Lower leg skin (tissue), 4 donors: Measurements from ENCODE around the gene SMNDC1. TPM values are rescaled to one million over a fixed set of nuclear protein-coding genes. Genes with fewer than 3 reads are reported as not detected.

ENCODE experiments used
- DNase-seq, 2 donors: peaks; one replicate each; pipeline ENCODE4 v3.0.0-alpha.2; 2019; ENCODE audit warnings: low spot score in 2 of 2
- H3K4me3 ChIP-seq: fragments of 200-600 bp; sonication (generic); 2 replicates; pipeline ENCODE4 v1.5.1; 2017; ENCODE audit warnings: mild to moderate bottlenecking, low read depth; ENCODE audit not compliant: poor library complexity, severe bottlenecking
- POLR2A ChIP-seq, 2 donors: fragments of 450-650 bp; IDR thresholded peaks; one replicate each; pipeline ENCODE4 v1.6.1; 2016 to 2017; ENCODE audit warnings: antibody characterized with exemption in 2 of 2, mild to moderate bottlenecking in 1 of 2, moderate library complexity in 1 of 2
- WGBS, 2 donors: methylation state at CpG; one replicate each; pipeline ENCODE4 v1.1.5; 2018; 5-methylcytosine and 5-hydroxymethylcytosine counted together
- intact Hi-C: fragments of 100-400 bp; cut with DNase I; formaldehyde crosslinking; loops from one replicate; pipeline ENCODE4 v1.15.0; 2023; ENCODE audit warnings: low total_unique reads
- total RNA-seq, 4 donors: library from RNA; depleted of rRNA; stranded (reverse); fragments of >200 nt; gene quantifications; one replicate each; pipeline ENCODE4 v1.1.0, GENCODE V29; 2016
- TF ChIP-seq, protein P1 (sequence below), 3 donors: fragments of 450-650 bp; IDR thresholded peaks; one replicate each; pipeline ENCODE4 v1.5.1; 2016; ENCODE audit warnings: antibody characterized with exemption in 3 of 3, mild to moderate bottlenecking in 3 of 3, moderate library complexity in 2 of 3

Gene SMNDC1
- total RNA-seq, 4 donors from 2014 or later, result 8.0 to 20.5 (median 10.6) TPM

DNA sequence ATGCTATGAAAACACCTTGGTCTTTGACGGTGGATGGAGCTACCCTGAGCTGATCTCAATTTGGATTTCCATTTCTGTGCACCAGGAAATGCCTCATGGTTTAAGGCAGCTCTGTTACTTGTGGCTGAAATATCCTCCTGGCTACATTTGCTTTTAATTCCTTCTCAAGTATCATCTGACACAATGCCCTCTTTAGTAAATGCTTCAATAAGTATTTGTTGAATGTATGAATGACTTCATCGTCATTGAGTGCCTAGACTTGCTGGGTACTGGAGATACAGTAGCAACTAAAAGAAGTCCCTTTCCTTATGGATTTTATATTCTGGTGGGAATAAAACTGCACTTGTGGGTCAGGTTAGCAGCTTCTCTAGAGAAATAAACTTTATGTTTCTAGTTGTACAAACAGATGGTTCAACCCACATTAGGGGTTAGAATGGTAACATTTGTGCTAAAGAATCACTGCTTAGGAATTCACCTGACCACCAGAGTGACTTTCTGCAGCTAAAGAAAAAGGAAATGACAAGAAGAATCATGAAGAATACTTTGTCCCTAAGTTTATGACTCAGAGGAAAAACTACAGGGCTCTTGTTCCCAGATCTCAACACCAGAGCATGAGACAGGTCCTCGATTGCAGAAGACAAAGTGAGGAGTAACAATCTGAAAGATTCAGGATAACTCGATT is 21.8 kb upstream of the SMNDC1 start:
- 70 to 80% methylated on average over 4 of the region's 4 CpGs for WGBS, 2 donors
- intact Hi-C loops, result no loop called here

DNA sequence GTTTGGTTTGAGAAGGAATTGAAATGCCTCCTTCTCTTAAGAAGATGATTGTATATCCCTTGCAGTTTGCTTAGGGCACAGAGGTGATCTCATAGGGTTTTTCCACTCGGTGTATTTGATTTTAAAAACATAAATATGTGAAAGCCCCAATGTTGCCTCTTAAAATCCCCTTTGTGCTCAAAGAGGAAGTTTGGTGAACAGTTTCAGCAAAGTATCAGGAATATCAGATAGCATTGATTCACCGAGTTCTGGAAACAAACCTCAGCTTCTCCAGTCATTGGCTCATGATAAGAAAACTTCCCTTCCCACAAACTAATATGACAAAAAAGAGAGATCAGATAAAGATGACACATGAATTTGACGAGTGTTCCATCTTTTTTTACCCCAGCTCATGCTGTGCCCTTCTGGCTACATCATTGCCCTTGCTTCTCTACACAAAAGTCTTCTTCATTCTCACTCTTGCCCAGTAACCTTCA is 20.1 kb upstream of the SMNDC1 start:
- 43 to 47% methylated on average over 3 of the region's 3 CpGs for WGBS, 2 donors
- TF ChIP-seq, protein P1, sequence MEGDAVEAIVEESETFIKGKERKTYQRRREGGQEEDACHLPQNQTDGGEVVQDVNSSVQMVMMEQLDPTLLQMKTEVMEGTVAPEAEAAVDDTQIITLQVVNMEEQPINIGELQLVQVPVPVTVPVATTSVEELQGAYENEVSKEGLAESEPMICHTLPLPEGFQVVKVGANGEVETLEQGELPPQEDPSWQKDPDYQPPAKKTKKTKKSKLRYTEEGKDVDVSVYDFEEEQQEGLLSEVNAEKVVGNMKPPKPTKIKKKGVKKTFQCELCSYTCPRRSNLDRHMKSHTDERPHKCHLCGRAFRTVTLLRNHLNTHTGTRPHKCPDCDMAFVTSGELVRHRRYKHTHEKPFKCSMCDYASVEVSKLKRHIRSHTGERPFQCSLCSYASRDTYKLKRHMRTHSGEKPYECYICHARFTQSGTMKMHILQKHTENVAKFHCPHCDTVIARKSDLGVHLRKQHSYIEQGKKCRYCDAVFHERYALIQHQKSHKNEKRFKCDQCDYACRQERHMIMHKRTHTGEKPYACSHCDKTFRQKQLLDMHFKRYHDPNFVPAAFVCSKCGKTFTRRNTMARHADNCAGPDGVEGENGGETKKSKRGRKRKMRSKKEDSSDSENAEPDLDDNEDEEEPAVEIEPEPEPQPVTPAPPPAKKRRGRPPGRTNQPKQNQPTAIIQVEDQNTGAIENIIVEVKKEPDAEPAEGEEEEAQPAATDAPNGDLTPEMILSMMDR (IDR thresholded peaks at IDR 0.05), result no peak
- no peak for TF ChIP-seq POLR2A (IDR thresholded peaks at IDR 0.05)
- no peak for DNase-seq
- H3K4me3 ChIP-seq, result no peak overlapping the region
- intact Hi-C loops, result no loop called here

More for the DNA sequence above, 21.8 kb upstream of the SMNDC1 start:
- no peak for DNase-seq
- H3K4me3 ChIP-seq, result no peak overlapping the region
- no peak for TF ChIP-seq POLR2A (IDR thresholded peaks at IDR 0.05)
- TF ChIP-seq, protein P1 (IDR thresholded peaks at IDR 0.05), result no peak

DNA sequence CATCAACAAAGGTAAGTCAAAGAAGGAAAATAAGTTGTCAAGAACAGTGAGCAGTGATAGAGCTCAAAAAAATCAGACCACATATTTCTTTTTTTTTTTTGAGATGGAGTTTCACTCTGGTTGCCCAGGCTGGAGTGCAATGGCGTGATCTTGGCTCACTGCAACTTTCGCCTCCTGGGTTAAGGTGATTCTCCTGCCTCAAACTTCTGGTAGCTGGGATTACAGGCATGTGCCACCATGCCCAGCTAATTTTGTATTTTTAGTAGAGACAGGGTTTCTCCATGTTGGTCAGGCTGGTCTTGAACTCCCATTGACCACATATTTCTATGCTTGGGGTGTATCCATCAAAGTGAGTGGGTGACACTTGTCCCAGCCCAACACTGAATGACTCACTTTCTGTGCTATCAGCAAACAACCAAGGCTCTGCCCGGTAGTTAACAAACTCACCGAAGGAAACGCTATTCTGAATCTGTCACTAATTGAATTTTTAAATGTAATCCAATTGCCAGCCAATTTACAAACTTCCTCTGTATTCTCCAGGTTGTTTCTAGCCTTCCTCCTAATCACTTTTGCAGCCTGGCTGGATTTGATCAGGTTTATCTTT is 19.6 kb upstream of the SMNDC1 start:
- no peak overlapping the region for H3K4me3 ChIP-seq
- intact Hi-C loops, result no loop called here
- TF ChIP-seq, protein P1 (IDR thresholded peaks at IDR 0.05), result no peak
- no peak for TF ChIP-seq POLR2A (IDR thresholded peaks at IDR 0.05)
- WGBS, 2 donors, result 59 to 61% methylated on average over 5 of the region's 5 CpGs
- peak in 1 of 2 donors; percentile 18 for DNase-seq

DNA sequence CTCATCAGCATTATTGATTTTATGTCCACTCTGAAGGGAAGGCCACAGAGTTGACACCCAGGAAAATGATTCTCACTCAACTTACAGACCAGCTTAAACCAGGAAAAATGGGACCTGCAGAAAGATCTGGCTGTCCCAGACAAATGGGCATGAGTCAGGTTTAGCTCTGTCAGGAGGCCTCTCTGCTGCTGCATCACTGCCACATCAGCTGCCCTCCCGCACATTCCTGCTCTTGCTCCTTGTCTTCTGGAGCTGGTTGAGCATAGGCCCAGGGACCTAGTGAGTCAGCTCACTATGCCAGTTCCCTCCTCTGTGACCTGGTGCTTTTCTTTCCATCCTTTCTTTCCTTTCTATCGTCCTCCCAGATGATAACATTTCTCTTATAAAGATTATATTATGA is 18.8 kb upstream of the SMNDC1 start:
- no peak for DNase-seq
- WGBS, 2 donors, result 75 to 83% methylated on average over 2 of the region's 2 CpGs
- TF ChIP-seq, protein P1 (IDR thresholded peaks at IDR 0.05), result no peak
- TF ChIP-seq POLR2A (IDR thresholded peaks at IDR 0.05), result no peak
- intact Hi-C loops, result no loop called here
- H3K4me3 ChIP-seq, result no peak overlapping the region

DNA sequence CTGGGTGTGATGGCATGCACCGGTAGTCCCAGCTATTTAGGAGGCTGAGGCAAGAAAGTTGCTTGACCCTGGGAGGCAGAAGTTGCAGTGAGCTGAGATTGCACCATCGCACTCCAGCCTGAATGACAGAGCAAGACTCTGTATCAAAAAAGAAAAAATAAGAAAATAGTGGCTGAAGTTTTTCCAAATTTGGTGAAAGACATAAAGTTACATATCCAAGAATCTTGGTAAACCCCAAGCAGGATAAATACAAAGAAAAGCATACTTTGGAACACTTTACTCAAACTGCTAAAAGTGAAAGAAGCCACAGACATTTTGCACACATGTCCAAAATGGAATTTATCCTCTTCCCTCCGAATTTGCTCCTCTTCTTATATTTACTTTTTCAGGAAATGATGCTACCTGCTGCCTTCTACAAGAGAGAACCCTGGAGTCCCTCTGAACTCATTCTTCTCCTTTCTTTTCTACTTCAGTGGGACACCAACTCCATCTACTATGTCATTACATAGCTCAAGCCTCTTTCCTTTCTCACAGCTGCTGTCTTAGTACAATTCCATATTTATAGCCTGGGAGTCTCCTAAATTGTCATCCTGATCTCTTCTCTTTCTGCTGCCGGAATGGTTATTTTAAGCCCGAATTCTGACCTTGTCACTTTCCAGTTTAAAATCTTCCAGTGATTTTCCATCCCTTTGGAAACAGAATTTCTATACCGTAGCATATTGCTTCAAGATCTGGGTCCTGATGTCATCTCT is 17.3 kb upstream of the SMNDC1 start:
- intact Hi-C loops, result no loop called here
- no peak overlapping the region for H3K4me3 ChIP-seq
- TF ChIP-seq, protein P1 (IDR thresholded peaks at IDR 0.05), result no peak
- no peak for TF ChIP-seq POLR2A (IDR thresholded peaks at IDR 0.05)
- DNase-seq, result no peak
- WGBS, 2 donors, result 86 to 89% methylated on average over 6 of the region's 6 CpGs
